ENCODE data around the gene PGAP2.
"Not testable (repeated sequence)": the region's sequence is repeated elsewhere in the genome, so short reads cannot be mapped to it uniquely, and the experiment has no call there.

The PGAP2 gene

GRCh38 chr11:3803726-3804495, 4.4 kb upstream of the PGAP2 start:
- no peak for DNase-seq (ENCODE audit: low spot score)

- peak; percentile 76 for DNase-seq (ENCODE audit: low spot score)
Observed at GRCh38 chr11:3808861-3809623, 682 bp downstream of the PGAP2 start.

GRCh38 chr11:3809624-3809928, 1.2 kb downstream of the PGAP2 start:
- DNase-seq (ENCODE audit: low spot score) = no peak

GRCh38 chr11:3810446-3810845, 2.1 kb downstream of the PGAP2 start:
- no peak for DNase-seq (ENCODE audit: low spot score)

- no peak for DNase-seq (ENCODE audit: low spot score)
Observed at GRCh38 chr11:3810951-3811350, 2.6 kb downstream of the PGAP2 start.

- DNase-seq (ENCODE audit: low spot score) = not testable (repeated sequence)
Observed at GRCh38 chr11:3814832-3815231, 6.5 kb downstream of the PGAP2 start.

GRCh38 chr11:3815845-3816244, 7.5 kb downstream of the PGAP2 start:
- DNase-seq (ENCODE audit: low spot score) = no peak

- DNase-seq (ENCODE audit: low spot score) = no peak
Observed at GRCh38 chr11:3816673-3817072, 8.3 kb downstream of the PGAP2 start.

GRCh38 chr11:3817181-3817800, 8.9 kb downstream of the PGAP2 start:
- DNase-seq (ENCODE audit: low spot score) = no peak

- no peak for DNase-seq (ENCODE audit: low spot score)
Observed at GRCh38 chr11:3820971-3821370, 12.6 kb downstream of the PGAP2 start.

GRCh38 chr11:3822312-3822711, 14.0 kb downstream of the PGAP2 start:
- no peak for DNase-seq (ENCODE audit: low spot score)

GRCh38 chr11:3823303-3823702, 14.9 kb downstream of the PGAP2 start:
- DNase-seq (ENCODE audit: low spot score) = no peak

- DNase-seq (ENCODE audit: low spot score) = no peak
Observed at GRCh38 chr11:3823762-3824506, 15.6 kb downstream of the PGAP2 start.

- peak; percentile 82 for DNase-seq (ENCODE audit: low spot score)
Observed at GRCh38 chr11:3824714-3825472, 16.5 kb downstream of the PGAP2 start.

GRCh38 chr11:3825473-3826154, 17.3 kb downstream of the PGAP2 start:
- no peak for DNase-seq (ENCODE audit: low spot score)

GRCh38 chr11:3826721-3827120, 18.4 kb downstream of the PGAP2 start:
- no peak for DNase-seq (ENCODE audit: low spot score)

GRCh38 chr11:3827434-3828186, 19.2 kb downstream of the PGAP2 start:
- DNase-seq (ENCODE audit: low spot score) = no peak

GRCh38 chr11:3830088-3830487, 21.7 kb downstream of the PGAP2 start:
- no peak for DNase-seq (ENCODE audit: low spot score)

- DNase-seq (ENCODE audit: low spot score) = no peak
Observed at GRCh38 chr11:3830730-3831129, 22.4 kb downstream of the PGAP2 start.

Data from germinal center (tissue), 1 donor.